Lung (tissue), 12 donors: Measurements from ENCODE around the gene HLA-DMB. TPM values are rescaled to one million over a fixed set of nuclear protein-coding genes. Genes with fewer than 3 reads are reported as not detected.

Source experiments
- ATAC-seq: fragments of 200-7000 bp; cut with Tn5 transposase; one replicate; pipeline ENCODE4 v1.9.1; 2020; ENCODE audit warnings: moderate number of reproducible peaks; ENCODE audit not compliant: insufficient read depth, low FRiP score
- DNase-seq, 3 donors: peaks; one replicate each; pipeline ENCODE4 v3.0.0-alpha.2; 2013 to 2017
- H3K27ac ChIP-seq, 2 donors: one replicate each; pipeline ENCODE4 v1.5.1; 2013; ENCODE audit warnings: mild to moderate bottlenecking in 2 of 2, moderate library complexity in 2 of 2, control low read depth in 1 of 2, inconsistent platforms in 1 of 2, low read depth in 1 of 2, low read length in 1 of 2
- H3K27me3 ChIP-seq, 3 donors: one replicate each; pipeline ENCODE4 v1.5.1; 2013; ENCODE audit warnings: low read length in 2 of 3; ENCODE audit not compliant: control insufficient read depth in 3 of 3, insufficient read depth in 3 of 3
- H3K36me3 ChIP-seq, 4 donors: one replicate each; pipeline ENCODE4 v1.5.1; 2013; ENCODE audit warnings: low read length in 4 of 4, mild to moderate bottlenecking in 1 of 4, moderate library complexity in 1 of 4; ENCODE audit not compliant: control insufficient read depth in 4 of 4, insufficient read depth in 4 of 4
- H3K4me1 ChIP-seq, 5 donors: one replicate each; pipeline ENCODE4 v1.5.1; 2013; ENCODE audit warnings: low read length in 5 of 5, mild to moderate bottlenecking in 2 of 5, moderate library complexity in 1 of 5; ENCODE audit not compliant: control insufficient read depth in 5 of 5, insufficient read depth in 5 of 5
- H3K4me3 ChIP-seq: one replicate; pipeline ENCODE4 v1.5.1; 2013; ENCODE audit warnings: mild to moderate bottlenecking, control low read depth, moderate library complexity
- H3K9ac ChIP-seq, 2 donors: one replicate each; pipeline ENCODE4 v1.5.1; 2013; ENCODE audit warnings: low read length in 2 of 2, control low read depth in 1 of 2; ENCODE audit not compliant: insufficient read depth in 1 of 2
- H3K9me3 ChIP-seq, 4 donors: one replicate each; pipeline ENCODE4 v1.5.1; 2013; ENCODE audit warnings: low read length in 3 of 4, mild to moderate bottlenecking in 1 of 4, moderate library complexity in 1 of 4; ENCODE audit not compliant: control insufficient read depth in 4 of 4, insufficient read depth in 3 of 4
- WGBS, 2 donors: extraction: QIAGEN DNeasy Blood & Tissue Kit; methylation state at CpG; one replicate each; pipeline ENCODE4 v1.1.7; 2013; 5-methylcytosine and 5-hydroxymethylcytosine counted together
- polyA plus RNA-seq, 2 donors: library from polyadenylated mRNA; stranded (reverse); fragments of 200-250 nt; gene quantifications; one replicate each; pipeline ENCODE4 v1.2.1, GENCODE V29; 2013
- total RNA-seq, 2 donors: library from RNA; depleted of rRNA in 1 of 2; stranded (reverse); fragments of >200 nt in 1 of 2; gene quantifications; one replicate each; pipeline ENCODE4 v1.2.1, GENCODE V29; 2014 to 2021
- TF ChIP-seq, protein P1 (sequence below): IDR thresholded peaks from 2 replicates; pipeline ENCODE4 v1.5.1; 2012; ENCODE audit warnings: mild to moderate bottlenecking; ENCODE audit errors: control extremely low read depth, extremely low read depth
- donor health status: control.
- donor health status: control.
- donor health status: Bipolar disorder and iron deficiency.
- donor health status: healthy.
- donor health status: DM: yes; HTN: yes; CAD: no.

The HLA-DMB gene
- total and polyA plus RNA-seq, 4 donors, result 42.3 to 76.7 (median 51.1) TPM

DNA sequence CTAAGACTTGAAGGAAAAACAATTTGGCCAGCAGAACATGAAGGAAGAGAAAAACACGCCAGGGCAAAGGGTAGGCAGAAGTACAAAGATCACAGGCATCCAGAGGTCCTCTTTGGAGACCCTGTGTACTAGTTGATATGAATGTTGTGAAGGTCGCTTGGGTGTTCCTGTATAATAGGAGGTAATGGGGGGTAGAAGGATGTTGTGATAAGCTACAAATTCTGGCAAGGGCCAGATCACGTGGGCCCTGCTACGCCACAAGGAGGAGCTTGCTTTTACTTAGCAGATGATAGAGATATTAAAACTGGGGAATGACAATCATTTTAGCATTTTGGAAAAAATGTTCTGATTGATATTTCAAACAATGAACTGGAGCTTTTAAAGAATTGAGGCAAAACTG lies 12.9 kb upstream of the HLA-DMB start:
- WGBS, 2 donors, result 66 to 68% methylated on average over 4 of the region's 4 CpGs
- Histone ChIP-seq H3K4me1 (peaks cover 0 to 13% (median 0%) of the 10 kb centered on the region in 5 donors), H3K27me3 (peaks cover 0 to under 1% (median 0%) of the 10 kb centered on the region in 3 donors), H3K4me3 (no peak overlapping the region), H3K36me3 (peaks cover 0 to 3% (median 0%) of the 10 kb centered on the region in 4 donors), H3K27ac (no peak overlapping the region), H3K9ac (no peak overlapping the region), H3K9me3 (no peaks in the 10 kb centered on the region)
- TF ChIP-seq, protein P1, sequence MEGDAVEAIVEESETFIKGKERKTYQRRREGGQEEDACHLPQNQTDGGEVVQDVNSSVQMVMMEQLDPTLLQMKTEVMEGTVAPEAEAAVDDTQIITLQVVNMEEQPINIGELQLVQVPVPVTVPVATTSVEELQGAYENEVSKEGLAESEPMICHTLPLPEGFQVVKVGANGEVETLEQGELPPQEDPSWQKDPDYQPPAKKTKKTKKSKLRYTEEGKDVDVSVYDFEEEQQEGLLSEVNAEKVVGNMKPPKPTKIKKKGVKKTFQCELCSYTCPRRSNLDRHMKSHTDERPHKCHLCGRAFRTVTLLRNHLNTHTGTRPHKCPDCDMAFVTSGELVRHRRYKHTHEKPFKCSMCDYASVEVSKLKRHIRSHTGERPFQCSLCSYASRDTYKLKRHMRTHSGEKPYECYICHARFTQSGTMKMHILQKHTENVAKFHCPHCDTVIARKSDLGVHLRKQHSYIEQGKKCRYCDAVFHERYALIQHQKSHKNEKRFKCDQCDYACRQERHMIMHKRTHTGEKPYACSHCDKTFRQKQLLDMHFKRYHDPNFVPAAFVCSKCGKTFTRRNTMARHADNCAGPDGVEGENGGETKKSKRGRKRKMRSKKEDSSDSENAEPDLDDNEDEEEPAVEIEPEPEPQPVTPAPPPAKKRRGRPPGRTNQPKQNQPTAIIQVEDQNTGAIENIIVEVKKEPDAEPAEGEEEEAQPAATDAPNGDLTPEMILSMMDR, result no peak
- ATAC-seq, result no peak
- DNase-seq, result no peak

DNA sequence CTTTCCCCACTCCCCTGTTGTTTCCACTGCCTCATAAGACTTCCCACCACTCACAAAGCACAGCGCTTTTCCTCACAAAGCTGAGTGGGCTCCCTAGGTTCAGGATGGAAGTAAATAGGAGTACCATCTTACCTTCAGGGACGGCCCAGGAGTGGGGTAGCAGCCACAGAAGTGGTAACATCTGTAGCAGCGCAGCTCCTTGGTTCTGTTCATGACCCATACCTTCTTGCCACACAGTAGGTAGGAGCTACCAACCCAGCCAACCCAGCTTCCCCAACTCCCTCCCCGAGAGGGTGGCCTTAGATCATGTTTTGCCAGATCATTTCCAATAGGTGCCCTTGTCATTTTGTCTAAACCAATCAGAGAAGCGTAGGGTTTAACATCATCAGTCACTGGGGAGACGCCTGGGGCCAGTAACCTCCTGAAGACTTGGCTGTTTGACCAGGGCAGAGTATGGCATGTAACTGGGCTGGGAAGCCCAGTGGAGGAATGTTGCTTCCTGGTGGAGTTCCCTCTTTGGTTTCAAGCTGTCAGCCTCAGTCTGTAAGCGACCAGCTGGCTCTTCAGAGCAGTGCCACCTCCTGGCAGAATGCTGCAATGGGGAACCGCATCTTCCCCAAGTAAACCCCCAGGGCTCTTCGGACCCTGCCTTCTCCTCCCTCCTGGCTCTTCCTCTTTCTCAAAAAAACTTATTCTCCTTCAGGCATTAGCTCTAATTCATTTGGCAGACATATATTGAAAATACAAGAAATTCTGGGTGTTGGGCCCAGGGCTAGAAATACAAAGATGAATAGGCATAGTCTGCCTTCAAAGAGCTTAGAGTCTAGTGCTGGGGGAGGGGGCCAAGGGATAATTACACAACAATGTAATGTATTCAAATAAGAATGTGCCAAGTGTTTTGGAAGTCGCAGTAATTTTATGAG lies 12.2 kb upstream of the HLA-DMB start, which contains the start of gene HLA-DMA:
HLA-DMA (minus strand) TSS at position 281 of the 923 bp plus-strand sequence; CDS start at position 220, 61 bp downstream.
- DNase-seq (peak; percentile 78 to 89 (median 86)), ATAC-seq (peak; percentile 95)
- WGBS, 2 donors, result 16 to 17% methylated on average over 10 of the region's 10 CpGs
- Histone ChIP-seq H3K9ac (peak within 1 kb of the TSS in 1 of 2 donors; percentile 3), H3K9me3 (no peaks in the 10 kb centered on the region), H3K27me3 (peaks cover 0 to 2% (median 0%) of the 10 kb centered on the region in 3 donors), H3K27ac (peak within 1 kb of the TSS; percentile 12 to 95), H3K36me3 (peaks cover 0 to 3% (median 0%) of the 10 kb centered on the region in 4 donors), H3K4me3 (peak within 1 kb of the TSS; percentile 29), H3K4me1 (peaks cover 0 to 13% (median 0%) of the 10 kb centered on the region in 5 donors)
- TF ChIP-seq, protein P1, result peak; percentile 63

- TF ChIP-seq, protein P1, result no peak
- WGBS, 2 donors, result 92% methylated on average over 8 of the region's 8 CpGs
- no peaks in the 10 kb centered on the region for H3K9me3 ChIP-seq
- ATAC-seq (no peak), DNase-seq (no peak)
- peaks cover 0 to 3% (median 0%) of the 10 kb centered on the region in 4 donors for H3K36me3 ChIP-seq
- no peak overlapping the region for H3K4me3 ChIP-seq
- H3K9ac ChIP-seq, result no peak overlapping the region
- H3K4me1 ChIP-seq, result peaks cover 0 to 13% (median 0%) of the 10 kb centered on the region in 5 donors
- no peak overlapping the region for H3K27ac ChIP-seq
- H3K27me3 ChIP-seq, result peaks cover 0 to 2% (median 0%) of the 10 kb centered on the region in 3 donors
Measured at GRCh38 chr6:32950449-32950848, 9.6 kb upstream of the HLA-DMB start.
